HG02623 (cell line): ENCODE measurements around the gene TMEM33.
A peak's percentile ranks its signal among the peaks of the same experiment; 100 is the strongest.
"Not testable (repeated sequence)": the region's sequence is repeated elsewhere in the genome, so short reads cannot be mapped to it uniquely, and the experiment has no call there.

Experiments used
- ATAC-seq: cut with Tn5 transposase; IDR thresholded peaks from one replicate; pipeline ENCODE4 v1.9.1; 2021; ENCODE audit warnings: moderate library complexity; ENCODE audit not compliant: unreplicated experiment

TMEM33 gene, protein sequence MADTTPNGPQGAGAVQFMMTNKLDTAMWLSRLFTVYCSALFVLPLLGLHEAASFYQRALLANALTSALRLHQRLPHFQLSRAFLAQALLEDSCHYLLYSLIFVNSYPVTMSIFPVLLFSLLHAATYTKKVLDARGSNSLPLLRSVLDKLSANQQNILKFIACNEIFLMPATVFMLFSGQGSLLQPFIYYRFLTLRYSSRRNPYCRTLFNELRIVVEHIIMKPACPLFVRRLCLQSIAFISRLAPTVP

DNA sequence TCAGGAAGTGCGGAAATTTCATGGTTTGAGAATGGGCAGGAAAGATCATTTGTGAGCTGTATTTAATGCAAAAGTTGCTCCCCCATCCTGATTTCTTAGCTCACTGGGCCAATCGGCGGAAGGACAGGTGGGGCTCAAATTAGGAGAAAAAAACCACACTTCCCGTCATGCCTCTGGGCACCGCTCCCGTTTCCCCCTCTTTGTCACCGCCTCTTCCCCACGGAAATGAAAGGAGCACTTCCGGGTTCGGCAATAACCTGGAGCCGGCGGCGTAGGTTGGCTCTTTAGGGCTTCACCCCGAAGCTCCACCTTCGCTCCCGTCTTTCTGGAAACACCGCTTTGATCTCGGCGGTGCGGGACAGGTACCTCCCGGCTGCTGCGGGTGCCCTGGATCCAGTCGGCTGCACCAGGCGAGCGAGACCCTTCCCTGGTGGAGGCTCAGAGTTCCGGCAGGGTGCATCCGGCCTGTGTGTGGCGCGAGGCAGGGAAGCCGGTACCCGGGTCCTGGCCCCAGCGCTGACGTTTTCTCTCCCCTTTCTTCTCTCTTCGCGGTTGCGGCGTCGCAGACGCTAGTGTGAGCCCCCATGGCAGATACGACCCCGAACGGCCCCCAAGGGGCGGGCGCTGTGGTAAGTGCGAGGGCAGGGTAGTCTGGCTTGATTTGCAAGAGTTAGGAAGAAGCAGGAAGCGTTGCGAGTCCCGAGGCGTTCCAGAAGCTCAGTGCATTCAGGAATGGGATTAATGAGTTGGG is at the start of gene TMEM33:
Gene TMEM33 (plus strand): TSS at position 529 of the 751 bp plus-strand sequence. CDS start 56 bp downstream, at position 585.
- peak; percentile 96 for ATAC-seq

GRCh38 chr4:41885456-41885855 is 49.8 kb upstream of the TMEM33 start:
- no peak for ATAC-seq

- ATAC-seq: no peak
Observed at GRCh38 chr4:41887277-41887676, 48.0 kb upstream of the TMEM33 start.

DNA sequence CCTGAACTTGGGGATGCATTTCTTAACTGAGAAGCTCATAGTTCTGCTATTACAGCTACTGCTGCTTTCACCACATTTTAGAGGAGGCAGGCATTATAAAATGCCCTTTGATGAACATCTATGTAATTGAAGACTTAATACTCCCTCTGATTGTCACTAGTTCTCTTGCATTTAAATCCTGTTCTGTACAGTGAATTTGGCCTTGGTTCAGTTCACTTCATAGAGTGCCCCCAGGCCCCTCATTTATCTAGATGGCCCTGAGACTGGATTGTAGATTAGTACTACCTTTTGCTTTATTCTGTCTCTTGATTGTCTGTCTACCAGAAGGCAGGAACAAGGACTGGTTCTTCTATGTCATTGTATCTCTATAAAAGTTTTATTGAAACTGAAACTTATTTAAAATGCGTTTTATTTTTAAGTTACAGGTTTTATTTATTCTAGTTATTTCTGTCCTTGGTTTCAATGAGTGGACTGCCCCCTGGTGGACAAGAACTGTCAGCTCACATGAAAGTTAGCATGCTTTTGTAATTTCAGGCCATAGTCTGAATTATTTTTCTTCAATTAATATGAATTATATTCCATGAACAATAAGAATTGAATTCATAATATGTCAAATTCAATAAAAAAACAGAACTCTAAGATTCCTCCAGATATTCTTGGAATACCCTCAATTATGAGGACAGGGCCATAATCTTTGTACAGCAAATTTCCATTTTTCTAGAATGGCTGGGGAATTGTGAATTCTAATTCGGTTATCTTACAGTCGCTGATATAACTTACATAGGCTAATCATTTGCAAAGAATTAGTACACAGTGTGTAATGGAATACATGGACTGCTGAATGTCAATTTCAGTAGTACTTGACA is 47.2 kb upstream of the TMEM33 start:
- no peak for ATAC-seq

- no peak for ATAC-seq
Observed at GRCh38 chr4:41888687-41889074, 46.5 kb upstream of the TMEM33 start.

DNA sequence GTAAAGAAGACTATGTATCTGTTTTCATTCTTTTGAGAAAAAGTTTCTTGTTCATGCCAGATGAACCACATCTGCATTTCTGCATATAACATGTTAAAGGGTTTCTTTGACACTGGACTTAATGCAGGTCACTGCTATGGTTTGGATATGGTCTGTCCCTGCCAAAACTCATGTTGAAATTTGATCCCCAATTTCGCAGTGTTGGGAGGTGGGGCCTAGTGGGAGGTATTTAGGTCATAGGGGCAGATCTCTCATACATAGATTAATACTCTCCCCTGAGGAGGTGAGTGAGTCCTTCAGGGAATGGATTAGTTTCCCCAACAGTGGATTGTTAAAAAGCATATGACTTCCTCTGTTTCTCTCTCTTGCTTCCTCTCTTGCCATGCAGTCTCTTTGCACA is 45.9 kb upstream of the TMEM33 start:
- no peak for ATAC-seq

GRCh38 chr4:41890085-41890484 is 45.1 kb upstream of the TMEM33 start:
- no peak for ATAC-seq

GRCh38 chr4:41896648-41897047 is 38.6 kb upstream of the TMEM33 start:
- ATAC-seq: no peak

DNA sequence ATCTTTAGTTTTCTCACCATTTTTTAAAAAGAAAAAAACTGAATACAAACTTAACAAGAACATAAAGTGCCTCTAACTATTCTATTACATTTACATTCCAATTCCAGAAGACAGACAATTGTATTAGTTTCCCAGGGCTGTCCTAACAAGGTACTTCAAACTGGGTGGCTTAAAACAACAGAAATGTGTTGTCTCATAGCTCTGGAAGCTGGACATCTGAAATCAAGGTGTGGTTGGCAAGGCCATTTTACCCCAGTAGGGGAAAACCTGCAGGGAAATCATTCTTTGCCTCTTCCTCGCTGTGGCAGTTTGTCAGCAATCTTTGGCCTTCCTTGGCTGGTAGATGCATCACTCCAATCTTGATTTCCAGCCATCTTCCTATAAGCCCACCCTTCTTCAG is 37.5 kb upstream of the TMEM33 start:
- ATAC-seq: no peak

GRCh38 chr4:41909136-41909535 is 26.1 kb upstream of the TMEM33 start:
- ATAC-seq: not testable (repeated sequence)

DNA sequence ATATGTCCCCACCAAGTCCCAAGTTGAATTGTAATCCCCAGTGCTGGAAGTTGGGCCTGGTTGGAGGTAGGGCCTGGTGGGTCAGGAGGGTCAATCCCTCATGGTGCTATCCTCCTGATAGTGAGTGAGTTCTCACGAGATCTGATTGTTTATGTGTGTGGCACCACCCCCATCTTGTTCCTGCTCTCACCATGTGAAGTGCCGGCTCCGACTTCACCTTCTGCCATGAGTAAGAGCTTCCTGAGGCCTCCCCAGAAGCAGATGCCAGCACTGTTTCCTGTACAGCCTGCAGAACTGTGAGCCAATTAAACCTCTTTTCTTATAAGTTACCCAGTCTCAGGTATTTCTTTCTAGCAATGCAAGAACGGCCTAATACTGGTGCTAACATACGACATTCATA is 22.7 kb upstream of the TMEM33 start:
- no peak for ATAC-seq

DNA sequence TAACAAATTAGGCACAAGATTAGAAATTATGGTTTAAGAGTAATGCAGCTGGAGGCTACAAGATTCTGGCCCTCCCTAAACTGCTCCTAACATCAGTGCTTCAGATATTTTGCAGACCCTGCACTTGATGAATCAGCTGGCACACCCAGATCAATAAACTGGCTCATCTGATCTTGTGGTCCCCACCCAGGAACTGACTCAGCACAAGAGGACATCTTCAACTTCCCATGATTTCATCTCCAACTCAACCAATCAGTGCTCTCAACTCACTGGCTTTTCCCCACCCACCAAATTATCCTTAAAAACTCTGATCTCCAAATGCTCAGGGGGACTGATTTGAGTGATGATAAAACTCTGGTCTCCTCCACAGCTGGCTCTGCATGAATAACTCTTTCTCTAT is 21.7 kb upstream of the TMEM33 start:
- ATAC-seq: no peak

GRCh38 chr4:41918278-41918677 is 17.0 kb upstream of the TMEM33 start:
- no peak for ATAC-seq

DNA sequence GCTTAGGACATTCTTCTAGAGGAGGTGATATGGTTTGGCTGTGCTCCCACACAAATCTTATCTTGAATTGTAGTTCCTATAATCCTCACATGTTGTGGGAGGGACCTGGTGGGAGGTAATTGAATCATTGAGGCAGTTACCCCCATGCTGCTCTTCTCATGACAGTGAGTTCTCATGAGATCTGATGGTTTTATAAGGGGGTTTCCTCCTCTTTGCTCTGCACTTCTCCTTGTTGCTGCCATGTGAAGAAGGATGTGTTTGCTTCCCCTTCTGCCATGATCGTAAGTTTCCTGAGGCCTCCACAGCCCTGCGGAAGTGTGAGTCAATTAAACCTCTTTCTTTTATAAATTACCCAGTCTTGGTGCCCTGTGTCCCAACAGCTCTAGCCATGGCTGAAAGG is 14.8 kb upstream of the TMEM33 start:
- not testable (repeated sequence) for ATAC-seq

GRCh38 chr4:41921476-41921875 is 13.8 kb upstream of the TMEM33 start:
- ATAC-seq: no peak

- ATAC-seq: no peak
Observed at GRCh38 chr4:41927796-41928499, 7.3 kb upstream of the TMEM33 start.

DNA sequence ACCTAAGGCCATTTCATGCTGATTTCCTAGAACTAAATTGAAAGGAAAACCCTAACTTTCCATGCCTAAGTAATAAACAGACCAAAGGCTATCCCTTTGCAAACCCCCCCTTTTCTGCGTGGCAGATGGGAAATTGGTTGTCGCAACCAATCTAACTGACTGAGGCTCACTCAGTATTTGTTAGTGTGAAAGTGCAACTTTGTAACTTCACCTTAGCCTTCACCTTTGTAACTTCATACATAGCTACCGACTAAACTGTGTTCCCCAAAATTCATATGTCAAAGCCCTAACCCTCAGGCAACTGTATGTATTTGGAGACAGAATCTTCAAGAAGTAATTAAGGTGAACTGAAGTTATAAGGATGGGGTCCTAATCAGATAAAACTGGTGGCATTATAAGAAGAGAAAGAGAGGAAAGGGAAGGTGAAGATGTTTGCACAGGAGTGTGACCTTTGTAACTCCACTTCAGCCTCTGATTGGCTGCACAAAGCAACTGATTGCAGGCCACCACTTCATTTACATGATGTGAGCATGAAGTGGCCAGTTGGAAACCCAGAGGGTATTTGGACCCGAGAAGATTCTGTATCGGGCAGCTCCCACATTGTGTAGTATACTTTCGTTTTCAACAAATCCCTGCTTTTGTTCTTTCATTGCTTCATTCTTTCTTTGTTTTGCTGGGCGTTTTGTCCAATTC is 4.9 kb upstream of the TMEM33 start:
- ATAC-seq: no peak

GRCh38 chr4:41932988-41933387 is 2.2 kb upstream of the TMEM33 start:
- ATAC-seq: no peak

DNA sequence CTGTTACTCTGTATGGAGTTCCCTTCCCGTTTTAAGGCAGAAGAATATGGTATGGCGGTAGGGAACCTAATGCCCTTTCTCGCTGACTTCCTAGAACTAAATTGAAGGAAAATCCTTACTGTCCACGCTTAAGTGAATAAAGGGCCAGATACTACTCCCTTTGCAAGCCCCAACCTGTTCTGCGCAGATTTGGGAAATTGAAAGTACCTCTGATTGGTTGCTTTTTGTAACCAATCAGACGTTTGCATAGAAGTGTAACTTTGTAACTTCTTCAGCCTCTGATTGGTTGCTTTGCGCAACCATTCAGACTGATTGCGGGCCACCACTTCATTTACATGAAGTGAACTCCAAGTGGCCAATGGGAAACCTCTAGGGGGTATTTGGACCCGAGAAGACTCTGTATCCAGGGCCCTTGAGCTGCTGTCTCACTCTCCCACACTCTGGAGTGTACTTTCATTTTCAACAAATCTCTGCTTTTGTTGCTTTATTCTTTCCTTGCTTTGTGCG is 1.2 kb upstream of the TMEM33 start:
- ATAC-seq: no peak

DNA sequence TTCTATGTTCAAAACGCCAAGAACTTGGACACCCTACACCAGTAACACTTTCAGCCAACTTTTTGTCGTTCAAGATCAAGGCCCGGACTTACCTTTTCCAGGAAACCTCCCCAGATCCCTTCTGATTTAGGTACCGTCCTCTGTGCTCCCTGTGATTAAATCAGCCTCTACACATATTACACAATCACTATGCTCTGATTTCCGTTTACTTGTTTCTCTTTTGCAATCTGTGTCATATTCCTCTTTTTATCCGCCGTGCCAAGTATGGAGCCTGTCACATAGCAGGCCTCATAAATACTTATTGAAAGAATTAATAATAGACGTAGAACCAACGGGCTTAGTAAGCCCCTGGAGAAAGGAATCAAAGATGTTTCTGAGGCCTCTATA is 722 bp upstream of the TMEM33 start:
- ATAC-seq: no peak
